Measurements from ENCODE around the gene DENND4B.
"Not testable (repeated sequence)": the region's sequence is repeated elsewhere in the genome, so short reads cannot be mapped to it uniquely, and the experiment has no call there.

The DENND4B gene

GRCh38 chr1:153922972-153923925 lies 23.3 kb downstream of the DENND4B start, which contains the start of gene GATAD2B:
Gene GATAD2B, minus strand, starts transcription at chr1:153922972. Its CDS starts 94,625 bp downstream, at chr1:153828347.
- peak; percentile 97 for DNase-seq

DNA sequence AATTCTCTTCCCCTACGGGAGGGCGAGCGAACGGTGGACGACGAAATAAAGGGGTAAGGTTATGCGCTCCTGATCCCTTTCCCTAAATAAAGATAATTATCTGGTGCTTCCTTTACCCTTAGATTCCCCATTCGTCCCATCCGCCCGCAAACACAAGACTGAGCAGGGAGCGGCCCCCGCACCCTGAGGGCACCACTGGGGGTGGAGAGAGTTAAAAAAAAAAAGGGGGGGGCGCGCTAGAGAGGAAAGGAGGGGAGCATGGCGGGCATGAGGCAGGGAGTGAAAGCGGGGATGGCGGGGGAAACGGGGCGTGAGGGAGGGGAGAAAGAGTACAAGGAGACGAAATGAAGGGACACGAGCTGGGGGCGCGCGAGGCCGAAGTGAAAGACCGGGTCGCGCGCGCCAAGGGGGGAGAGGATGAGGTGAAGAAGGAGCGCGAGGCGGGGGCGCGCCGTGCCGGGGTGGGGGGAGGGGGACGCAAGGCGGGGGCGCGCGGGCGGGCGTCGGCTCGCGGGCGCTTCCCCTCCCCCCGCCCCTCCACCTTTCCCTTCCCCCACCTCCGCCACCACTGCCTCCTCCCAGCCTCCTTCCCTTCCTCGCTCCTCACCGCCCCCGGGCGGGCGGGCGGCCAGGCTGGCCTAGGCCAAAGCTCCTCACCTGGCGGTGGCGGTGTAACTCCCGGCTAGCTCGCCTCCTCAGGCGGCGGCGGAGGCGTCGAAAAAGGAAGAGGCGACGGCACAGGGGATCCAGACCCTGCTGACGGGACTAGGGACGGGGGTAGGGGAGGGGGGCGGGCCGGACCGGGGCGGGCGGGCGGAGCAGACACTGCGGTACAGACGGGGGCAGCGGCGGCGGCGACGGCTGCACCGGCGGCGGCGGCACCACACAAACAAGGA lies 24.2 kb downstream of the DENND4B start:
- no peak for DNase-seq

- DNase-seq, result no peak
These were observed 24.8 kb downstream of the DENND4B start for GRCh38 chr1:153921803-153922075.

DNA sequence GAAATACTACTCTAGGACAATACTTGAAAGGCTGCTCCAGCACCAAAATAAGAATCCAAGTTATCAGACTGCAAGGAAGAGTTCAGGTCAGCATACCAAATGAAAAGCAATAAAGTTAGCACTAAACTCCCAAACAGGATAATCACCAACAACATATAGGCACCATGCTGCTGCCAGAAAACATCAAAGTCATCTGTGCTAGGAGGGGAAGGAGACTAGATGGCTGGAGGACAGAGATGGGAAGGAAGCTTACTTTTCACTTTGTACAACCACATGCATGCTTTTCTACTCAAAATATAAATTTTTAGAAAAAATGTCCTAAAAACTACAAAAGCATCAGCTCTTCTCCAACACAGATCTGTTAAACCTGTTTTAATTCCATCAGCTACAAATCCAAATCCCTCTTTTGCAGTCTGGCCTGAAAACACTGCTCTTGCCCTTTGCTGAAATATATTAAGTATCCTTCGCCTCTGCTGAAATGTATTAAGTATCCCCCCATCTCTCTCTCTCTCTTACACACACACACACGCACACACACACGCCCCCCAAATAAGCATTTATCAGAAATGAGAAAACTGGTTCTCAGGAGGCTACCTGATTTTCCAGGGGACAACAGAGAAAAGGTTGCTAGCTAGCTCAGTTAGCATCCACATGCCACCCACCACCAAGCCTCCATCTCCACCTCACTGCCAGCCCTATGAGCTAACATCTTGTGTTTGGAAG lies 25.3 kb downstream of the DENND4B start:
- DNase-seq, result no peak

DNA sequence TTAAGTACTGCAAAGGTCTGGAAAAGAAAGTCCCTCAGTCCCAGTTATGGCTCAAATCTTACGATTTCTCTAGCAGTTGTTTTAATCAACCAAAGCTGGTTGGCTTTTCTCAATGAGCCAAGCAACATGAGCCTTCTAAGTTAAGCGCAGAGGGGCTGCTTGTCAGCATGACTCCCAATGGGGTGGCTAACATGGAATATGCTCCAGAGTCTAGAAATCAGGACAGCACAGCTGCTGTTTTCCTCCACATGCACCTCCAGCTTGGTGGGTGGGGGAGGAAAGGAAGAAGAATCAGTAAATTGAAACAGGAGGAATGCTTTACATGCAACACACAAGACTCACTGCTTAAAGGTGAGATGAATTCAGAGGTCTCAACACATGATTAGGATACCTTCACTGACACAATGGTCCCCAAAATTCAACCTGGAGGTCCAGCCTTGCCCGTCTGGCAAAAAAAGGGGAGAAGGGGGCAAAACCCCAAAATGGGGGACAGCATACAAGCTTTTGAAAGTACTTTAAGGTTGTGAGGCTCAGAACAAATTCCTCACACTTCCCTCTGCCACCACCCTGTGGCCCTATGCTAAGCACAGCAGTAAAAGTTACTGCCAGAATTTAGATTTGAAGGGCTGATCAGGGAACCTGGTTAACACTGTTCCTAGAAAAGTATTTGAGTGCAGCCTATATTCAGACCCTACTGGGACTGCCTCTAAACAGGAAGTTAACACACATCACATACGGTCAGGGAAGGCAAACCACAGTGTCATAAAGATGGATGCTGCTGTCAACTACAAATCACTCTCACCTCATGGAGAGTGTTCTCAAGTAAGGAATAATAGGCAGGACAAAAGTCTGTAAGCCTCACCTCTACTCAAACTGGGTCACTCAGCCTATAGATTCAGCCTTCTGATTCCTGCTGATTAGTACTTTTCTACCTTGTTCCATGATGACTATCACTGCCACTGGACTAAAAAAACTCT lies 26.4 kb downstream of the DENND4B start:
- DNase-seq, result no peak

DNA sequence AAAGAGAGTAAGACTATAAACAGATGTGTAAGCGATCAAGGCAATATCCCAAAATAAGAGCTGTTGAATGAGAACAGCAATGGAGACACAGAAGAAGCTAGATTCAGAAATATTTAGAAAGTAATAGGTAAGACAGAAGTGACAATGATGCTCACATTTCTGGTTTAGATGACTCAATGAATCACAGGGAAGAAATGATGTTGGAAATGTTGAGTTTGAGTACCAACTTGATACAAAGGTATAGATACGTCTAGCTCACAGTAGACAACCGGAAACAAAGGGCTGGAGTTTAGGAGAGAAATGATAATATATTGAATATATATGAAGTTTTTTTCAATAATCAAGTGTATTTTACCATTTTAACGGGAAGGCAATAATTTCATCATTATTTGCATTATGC lies 30.2 kb downstream of the DENND4B start:
- DNase-seq, result no peak

DNA sequence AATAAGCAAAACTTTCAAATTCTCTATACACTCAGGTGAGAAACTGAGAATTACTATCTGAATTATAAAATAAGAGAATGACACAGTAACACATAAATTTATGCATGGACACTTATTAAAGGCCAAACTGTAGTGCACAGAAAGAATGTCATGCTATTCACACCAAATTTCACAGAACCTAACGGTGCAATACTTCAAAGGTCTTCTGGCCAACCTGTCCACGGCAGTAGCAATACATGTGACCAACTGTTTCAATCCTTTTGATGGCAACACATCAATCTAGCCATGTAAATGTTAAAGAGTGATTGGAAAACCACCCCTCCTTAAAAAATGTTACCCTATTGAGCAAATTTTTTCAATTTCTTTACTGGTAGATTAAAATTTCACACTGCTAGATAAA lies 34.2 kb downstream of the DENND4B start:
- DNase-seq, result no peak

GRCh38 chr1:153910560-153910959 lies 36.0 kb downstream of the DENND4B start:
- DNase-seq, result not testable (repeated sequence)

DNA sequence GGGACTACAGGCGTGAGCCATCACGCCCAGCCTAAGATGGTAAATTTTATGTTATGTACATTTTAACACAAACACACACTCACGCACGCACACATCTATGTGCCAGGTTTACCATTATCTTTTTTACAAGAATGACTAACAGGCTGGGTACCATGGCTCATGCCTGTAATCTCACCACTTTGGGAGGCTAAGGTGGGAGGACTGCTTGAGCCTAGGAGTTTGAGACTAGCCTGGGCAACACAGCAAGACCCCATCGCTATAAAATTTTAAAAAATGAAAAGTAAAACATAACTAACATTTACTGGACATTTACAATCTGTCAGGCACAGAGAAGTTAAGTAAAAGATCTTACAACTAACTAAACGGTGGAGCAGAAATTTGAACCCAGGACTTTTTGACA lies 38.4 kb downstream of the DENND4B start:
- no peak for DNase-seq

DNA sequence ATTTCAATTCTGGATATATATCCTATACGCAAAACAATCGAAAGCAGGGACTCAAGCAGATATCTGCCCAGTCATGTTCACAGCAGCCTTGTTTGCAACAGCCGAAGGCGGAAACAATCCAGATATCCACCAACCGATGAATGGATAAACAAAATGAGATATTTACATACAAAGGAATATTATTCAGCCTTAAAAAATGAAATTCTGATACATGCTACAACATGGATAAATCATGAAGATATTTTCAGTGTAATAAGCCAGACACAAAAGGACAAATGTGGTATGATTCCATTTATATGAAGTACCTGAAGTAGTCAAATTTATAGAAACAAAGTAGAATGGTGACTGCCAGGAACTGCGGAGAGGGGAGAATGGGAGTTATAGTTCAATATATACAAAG lies 39.4 kb downstream of the DENND4B start:
- no peak for DNase-seq

DNA sequence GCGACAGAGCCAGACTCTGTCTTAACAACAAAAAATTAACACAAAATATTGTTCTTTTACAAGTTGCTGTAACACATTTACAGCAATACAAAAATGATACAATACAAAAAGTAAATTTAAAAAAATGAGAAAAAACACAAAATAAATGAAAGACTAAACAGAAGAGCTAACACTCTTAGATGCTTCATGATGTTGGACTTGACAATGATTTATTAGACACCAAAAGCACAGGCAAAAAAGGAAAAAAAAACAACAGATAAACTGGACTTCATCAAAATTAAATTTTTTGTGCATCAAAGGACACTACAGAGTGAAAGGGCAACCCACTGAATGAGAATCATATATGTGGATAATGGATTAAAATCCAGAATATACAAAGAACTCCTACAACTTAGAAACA lies 40.1 kb downstream of the DENND4B start:
- no peak for DNase-seq

- DNase-seq, result not testable (repeated sequence)
These were observed 40.6 kb downstream of the DENND4B start for GRCh38 chr1:153905908-153906307.

DNA sequence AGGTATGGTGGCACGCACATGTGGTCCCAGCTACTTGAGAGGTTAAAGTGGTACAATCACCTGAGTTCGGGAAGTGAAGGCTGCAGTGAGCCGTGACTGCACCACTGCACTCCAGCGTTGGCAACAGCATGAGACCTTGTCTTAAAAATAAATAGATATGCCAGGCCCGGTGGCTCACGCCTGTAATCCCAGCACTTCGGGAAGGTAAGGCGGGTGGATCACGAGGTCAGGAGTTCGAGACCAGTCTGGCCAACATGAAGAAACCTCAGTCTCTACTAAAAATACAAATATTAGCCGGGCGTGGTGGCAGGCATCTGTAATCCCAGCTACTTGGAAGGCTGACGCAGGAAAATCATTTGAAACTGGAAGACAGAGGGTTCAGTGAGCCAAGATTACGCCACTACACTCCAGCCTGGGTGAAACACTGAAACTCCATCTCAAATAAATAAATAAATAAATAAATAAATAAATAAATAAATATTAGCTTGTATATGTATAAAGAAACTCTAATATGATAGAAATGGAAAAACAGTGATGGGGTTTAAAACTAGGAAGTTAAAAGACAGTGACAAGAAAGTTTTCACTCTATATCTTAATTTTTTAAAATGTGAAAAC lies 42.6 kb downstream of the DENND4B start:
- DNase-seq, result no peak

GRCh38 chr1:153899509-153899908 lies 47.0 kb downstream of the DENND4B start:
- DNase-seq, result no peak

DNA sequence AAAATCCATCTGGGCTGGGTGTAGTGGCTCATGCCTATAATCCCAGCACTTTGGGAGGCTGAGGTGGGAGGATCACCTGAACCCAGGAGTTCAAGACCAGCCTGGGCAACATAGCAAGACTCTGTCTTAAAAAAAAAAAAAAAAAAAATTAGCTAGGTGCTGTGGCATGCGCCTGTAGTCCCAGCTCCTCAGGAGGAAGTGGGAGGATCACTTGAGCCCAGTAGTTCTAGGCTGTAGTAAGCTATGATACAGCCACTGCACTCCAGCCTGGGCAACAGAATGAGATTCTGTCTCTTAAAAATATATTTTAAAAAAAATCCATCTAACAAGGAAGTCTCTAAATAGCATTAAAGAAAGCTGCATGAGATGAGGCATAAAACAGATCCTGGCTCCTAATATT lies 50.7 kb downstream of the DENND4B start:
- not testable (repeated sequence) for DNase-seq

DNA sequence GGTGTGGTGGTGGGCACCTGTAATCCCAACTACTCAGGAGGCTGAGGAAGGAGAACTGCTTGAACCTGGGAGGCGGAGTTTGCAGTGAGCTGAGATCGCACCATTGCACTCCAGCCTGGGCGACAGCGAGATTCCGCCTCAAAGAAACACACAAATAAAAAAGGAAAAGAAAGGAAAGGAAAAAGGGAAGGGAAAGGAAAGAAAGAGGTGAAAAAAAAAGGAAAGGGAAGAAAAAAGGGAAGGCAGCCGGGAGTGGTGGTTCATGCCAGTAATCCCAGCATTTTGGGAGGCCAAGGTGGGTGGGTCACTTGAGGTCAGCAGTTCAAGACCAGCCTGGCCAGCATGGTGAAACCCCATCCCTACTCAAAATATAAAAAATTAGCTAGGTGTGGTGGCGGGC lies 55.5 kb downstream of the DENND4B start:
- DNase-seq, result not testable (repeated sequence)

GRCh38 chr1:153888533-153888932 lies 58.0 kb downstream of the DENND4B start:
- DNase-seq, result no peak

GRCh38 chr1:153886127-153886526 lies 60.4 kb downstream of the DENND4B start:
- no peak for DNase-seq

DNA sequence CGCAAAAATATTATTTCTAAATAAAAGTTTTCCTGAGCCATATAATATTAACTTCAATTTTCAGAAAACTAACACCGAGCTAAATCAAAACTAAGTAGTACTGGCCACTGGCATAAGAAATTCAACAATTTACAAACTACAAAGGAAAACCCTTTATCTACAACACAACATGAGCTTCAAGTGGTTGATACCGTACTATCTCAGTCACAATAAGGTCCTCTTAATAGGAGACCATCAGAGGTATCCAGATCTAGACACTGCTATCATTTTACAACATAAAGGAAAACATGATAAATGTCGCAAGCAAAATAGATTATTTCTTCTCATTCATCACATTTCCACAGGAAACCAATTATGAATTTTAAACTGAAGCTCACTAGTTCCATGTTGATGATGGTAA lies 63.3 kb downstream of the DENND4B start:
- no peak for DNase-seq

GRCh38 chr1:153882296-153882912 lies 64.1 kb downstream of the DENND4B start:
- no peak for DNase-seq

GRCh38 chr1:153881751-153882150 lies 64.8 kb downstream of the DENND4B start:
- peak; percentile 7 for DNase-seq
